Measurements from ENCODE around the gene DFFA.
"Not testable (repeated sequence)": the region's sequence is repeated elsewhere in the genome, so short reads cannot be mapped to it uniquely, and the experiment has no call there.

Gene DFFA

GRCh38 chr1:10457875-10458274, 14.5 kb downstream of the DFFA start:
- no peak for TF ChIP-seq CTCF (IDR thresholded peaks at IDR 0.05; ENCODE audit: low read depth, low read length)
- DNase-seq (ENCODE audit: extremely low read depth, low read depth), result no peak

- not testable (repeated sequence) for DNase-seq (ENCODE audit: extremely low read depth, low read depth)
Measured at GRCh38 chr1:10457462-10457861, 14.9 kb downstream of the DFFA start.

GRCh38 chr1:10456661-10457060, 15.7 kb downstream of the DFFA start:
- TF ChIP-seq CTCF (IDR thresholded peaks at IDR 0.05; ENCODE audit: low read depth, low read length), result no peak
- DNase-seq (ENCODE audit: extremely low read depth, low read depth), result no peak

- TF ChIP-seq CTCF (IDR thresholded peaks at IDR 0.05; ENCODE audit: low read depth, low read length), result no peak
- no peak for DNase-seq (ENCODE audit: extremely low read depth, low read depth)
Measured at GRCh38 chr1:10456048-10456447, 16.3 kb downstream of the DFFA start.

- TF ChIP-seq CTCF (IDR thresholded peaks at IDR 0.05; ENCODE audit: low read depth, low read length), result no peak
- no peak for DNase-seq (ENCODE audit: extremely low read depth, low read depth)
Measured at GRCh38 chr1:10451287-10451686, 21.0 kb downstream of the DFFA start.

GRCh38 chr1:10450836-10451235, 21.5 kb downstream of the DFFA start:
- DNase-seq (ENCODE audit: extremely low read depth, low read depth), result no peak
- TF ChIP-seq CTCF (IDR thresholded peaks at IDR 0.05; ENCODE audit: low read depth, low read length), result no peak

- TF ChIP-seq CTCF (IDR thresholded peaks at IDR 0.05; ENCODE audit: low read depth, low read length), result no peak
- DNase-seq (ENCODE audit: extremely low read depth, low read depth), result no peak
Measured at GRCh38 chr1:10450156-10450814, 22.0 kb downstream of the DFFA start.

- no peak for DNase-seq (ENCODE audit: extremely low read depth, low read depth)
- no peak for TF ChIP-seq CTCF (IDR thresholded peaks at IDR 0.05; ENCODE audit: low read depth, low read length)
Measured at GRCh38 chr1:10449751-10450150, 22.6 kb downstream of the DFFA start, which contains the start of gene CORT. Gene CORT (plus strand): TSS chr1:10450031. CDS start chr1:10450224, 193 bp downstream.

Measured in AG09319 (cell line).